Osteocyte (in vitro differentiated cells): ENCODE measurements around the gene PDE4D. TPM values are rescaled to one million over a fixed set of nuclear protein-coding genes. Genes with fewer than 3 reads are reported as not detected.

Source experiments
- DNase-seq: peaks from one replicate; pipeline ENCODE4 v3.0.0; 2021; ENCODE audit warnings: mixed read lengths; ENCODE audit not compliant: unreplicated experiment; ENCODE audit errors: extremely low spot score
- H3K27ac Mint-ChIP-seq: one replicate; pipeline ENCODE4 v1.8.0; 2021; ENCODE audit warnings: mild to moderate bottlenecking, mixed read lengths; ENCODE audit not compliant: unreplicated experiment
- H3K27me3 Mint-ChIP-seq: one replicate; pipeline ENCODE4 v1.8.0; 2021; ENCODE audit warnings: mixed read lengths; ENCODE audit not compliant: unreplicated experiment
- H3K36me3 Mint-ChIP-seq: one replicate; pipeline ENCODE4 v1.8.0; 2021; ENCODE audit warnings: mixed read lengths; ENCODE audit not compliant: unreplicated experiment
- H3K4me1 Mint-ChIP-seq: one replicate; pipeline ENCODE4 v1.8.0; 2021; ENCODE audit warnings: mixed read lengths; ENCODE audit not compliant: unreplicated experiment
- H3K4me3 Mint-ChIP-seq: one replicate; pipeline ENCODE4 v1.8.0; 2021; ENCODE audit warnings: mild to moderate bottlenecking, moderate library complexity, mixed read lengths; ENCODE audit not compliant: unreplicated experiment
- H3K9me3 Mint-ChIP-seq: one replicate; pipeline ENCODE4 v1.8.0; 2021; ENCODE audit warnings: mixed read lengths; ENCODE audit not compliant: unreplicated experiment
- CTCF ChIP-seq: fragments of 200-600 bp; sonication (generic); IDR thresholded peaks from 2 replicates; pipeline ENCODE4 v1.5.0; 2021; ENCODE audit warnings: antibody characterized with exemption, mild to moderate bottlenecking, moderate library complexity
- total RNA-seq: library from RNA; stranded (reverse); gene quantifications from 2 replicates; pipeline ENCODE4 v1.2.1, GENCODE V29; 2021

Gene PDE4D
- total RNA-seq, 1 donor from 2014 or later = 24.2 TPM

GRCh38 chr5:59354811-59355210 lies 538.7 kb downstream of the PDE4D start:
- Mint-ChIP-seq H3K4me1 (peaks cover 22% of the 10 kb centered on the region), H3K27ac (no peak overlapping the region), H3K27me3 (no peaks in the 10 kb centered on the region), H3K4me3 (no peak overlapping the region), H3K36me3 (peaks cover 1% of the 10 kb centered on the region), H3K9me3 (no peaks in the 10 kb centered on the region)
- no peak for DNase-seq
- TF ChIP-seq CTCF = no peak

- TF ChIP-seq CTCF = no peak
- H3K4me1 Mint-ChIP-seq = peaks cover 22% of the 10 kb centered on the region
- no peaks in the 10 kb centered on the region for H3K9me3 Mint-ChIP-seq
- H3K4me3 Mint-ChIP-seq = no peak overlapping the region
- no peak overlapping the region for H3K27ac Mint-ChIP-seq
- peaks cover 1% of the 10 kb centered on the region for H3K36me3 Mint-ChIP-seq
- H3K27me3 Mint-ChIP-seq = no peaks in the 10 kb centered on the region
- DNase-seq = no peak
These were observed 539.3 kb downstream of the PDE4D start for GRCh38 chr5:59354274-59354673.

GRCh38 chr5:59351076-59351794 lies 542.3 kb downstream of the PDE4D start:
- no peak for TF ChIP-seq CTCF
- Mint-ChIP-seq H3K9me3 (no peaks in the 10 kb centered on the region), H3K36me3 (peaks cover 1% of the 10 kb centered on the region), H3K4me3 (no peak overlapping the region), H3K4me1 (peaks cover 4% of the 10 kb centered on the region), H3K27ac (no peak overlapping the region), H3K27me3 (no peaks in the 10 kb centered on the region)
- no peak for DNase-seq

- Mint-ChIP-seq H3K27me3 (no peaks in the 10 kb centered on the region), H3K27ac (no peak overlapping the region), H3K9me3 (no peaks in the 10 kb centered on the region), H3K4me3 (no peak overlapping the region), H3K4me1 (peaks cover 7% of the 10 kb centered on the region), H3K36me3 (peaks cover 1% of the 10 kb centered on the region)
- no peak for DNase-seq
- TF ChIP-seq CTCF = peak; percentile 8
These were observed 545.3 kb downstream of the PDE4D start for GRCh38 chr5:59348189-59348588.

- H3K4me3 Mint-ChIP-seq = no peak overlapping the region
- no peak overlapping the region for H3K27ac Mint-ChIP-seq
- peaks cover 8% of the 10 kb centered on the region for H3K4me1 Mint-ChIP-seq
- no peaks in the 10 kb centered on the region for H3K9me3 Mint-ChIP-seq
- peaks cover 1% of the 10 kb centered on the region for H3K36me3 Mint-ChIP-seq
- no peak for TF ChIP-seq CTCF
- no peak for DNase-seq
- H3K27me3 Mint-ChIP-seq = no peaks in the 10 kb centered on the region
These were observed 546.5 kb downstream of the PDE4D start for GRCh38 chr5:59346982-59347381.
